H9 (cell line): ENCODE results near the gene CD164L2. TPM values are rescaled to one million over a fixed set of nuclear protein-coding genes. Genes with fewer than 3 reads are reported as not detected.

Source experiments
- DNase-seq: peaks from one replicate; pipeline ENCODE4 v3.0.0-alpha.2; 2017
- H2AFZ ChIP-seq: one replicate; pipeline ENCODE4 v1.6.1; 2013; ENCODE audit warnings: mild to moderate bottlenecking, low read length, control low read depth, moderate library complexity
- H2AK5ac ChIP-seq: 2 replicates; pipeline ENCODE4 v1.6.1; 2013; ENCODE audit warnings: low read length, control low read depth, mixed read lengths; ENCODE audit not compliant: insufficient read length
- H2BK120ac ChIP-seq: one replicate; pipeline ENCODE4 v1.6.1; 2013; ENCODE audit warnings: low read depth, mild to moderate bottlenecking, low read length, control low read depth, inconsistent platforms; ENCODE audit not compliant: poor library complexity, severe bottlenecking
- H2BK12ac ChIP-seq: 2 replicates; pipeline ENCODE4 v1.6.1; 2013; ENCODE audit warnings: low read length, control low read depth, mixed read lengths, low read depth; ENCODE audit not compliant: insufficient read length
- H2BK15ac ChIP-seq: 2 replicates; pipeline ENCODE4 v1.6.1; 2013; ENCODE audit warnings: low read depth, low read length, control low read depth
- H2BK20ac ChIP-seq: one replicate; pipeline ENCODE4 v1.6.1; 2013; ENCODE audit warnings: low read depth, mild to moderate bottlenecking, low read length, control low read depth, inconsistent platforms; ENCODE audit not compliant: poor library complexity, severe bottlenecking
- H2BK5ac ChIP-seq: 2 replicates; pipeline ENCODE4 v1.6.1; 2013; ENCODE audit warnings: low read length, control low read depth, mixed read lengths; ENCODE audit not compliant: insufficient read length
- H3K14ac ChIP-seq: 2 replicates; pipeline ENCODE4 v1.6.1; 2013; ENCODE audit warnings: low read length, control low read depth; ENCODE audit not compliant: insufficient read depth
- H3K18ac ChIP-seq: 2 replicates; pipeline ENCODE4 v1.6.1; 2013; ENCODE audit warnings: low read depth, mild to moderate bottlenecking, mixed read lengths, low read length, control low read depth; ENCODE audit not compliant: insufficient read length
- H3K23ac ChIP-seq: 2 replicates; pipeline ENCODE4 v1.6.1; 2013; ENCODE audit warnings: low read length, control low read depth, mixed read lengths, low read depth; ENCODE audit not compliant: insufficient read length
- H3K23me2 ChIP-seq: 2 replicates; pipeline ENCODE4 v1.6.1; 2013; ENCODE audit warnings: low read depth, mild to moderate bottlenecking, mixed read lengths, low read length, control low read depth; ENCODE audit not compliant: insufficient read length, poor library complexity, severe bottlenecking
- H3K27ac ChIP-seq: 2 replicates; pipeline ENCODE4 v1.5.1; 2013; ENCODE audit warnings: low read length, control low read depth, mixed read lengths, low read depth; ENCODE audit not compliant: insufficient read length
- H3K27me3 ChIP-seq: 2 replicates; pipeline ENCODE4 v1.6.1; 2013; ENCODE audit warnings: low read length, control low read depth, inconsistent platforms; ENCODE audit not compliant: insufficient read depth
- H3K4ac ChIP-seq: 2 replicates; pipeline ENCODE4 v1.6.1; 2013; ENCODE audit warnings: low read depth, mild to moderate bottlenecking, control low read depth, inconsistent platforms, low read length, moderate library complexity
- H3K4me1 ChIP-seq: 2 replicates; pipeline ENCODE4 v1.6.1; 2013; ENCODE audit warnings: low read length, control low read depth, inconsistent platforms; ENCODE audit not compliant: insufficient read depth
- H3K4me2 ChIP-seq: 2 replicates; pipeline ENCODE4 v1.6.1; 2013; ENCODE audit warnings: low read length, control low read depth, mixed read lengths; ENCODE audit not compliant: insufficient read length, insufficient read depth
- H3K56ac ChIP-seq: 2 replicates; pipeline ENCODE4 v1.6.1; 2013; ENCODE audit warnings: low read depth, mild to moderate bottlenecking, mixed read lengths, low read length, control low read depth; ENCODE audit not compliant: insufficient read length
- H3K79me1 ChIP-seq: 2 replicates; pipeline ENCODE4 v1.6.1; 2013; ENCODE audit warnings: low read depth, mild to moderate bottlenecking, moderate library complexity, low read length, control low read depth, inconsistent platforms; ENCODE audit not compliant: insufficient read depth, poor library complexity, severe bottlenecking
- H3K79me2 ChIP-seq: 2 replicates; pipeline ENCODE4 v1.6.1; 2013; ENCODE audit warnings: low read length, control low read depth, inconsistent platforms; ENCODE audit not compliant: insufficient read depth
- H3K9ac ChIP-seq: 2 replicates; pipeline ENCODE4 v1.6.1; 2013; ENCODE audit warnings: low read length, control low read depth, mixed read lengths; ENCODE audit not compliant: insufficient read length; ENCODE audit errors: extremely low read depth
- H3K9me3 ChIP-seq: one replicate; pipeline ENCODE4 v1.6.1; 2013; ENCODE audit warnings: low read depth, low read length, inconsistent platforms; ENCODE audit not compliant: control insufficient read depth
- H3T11ph ChIP-seq: one replicate; pipeline ENCODE4 v1.6.1; 2013; ENCODE audit warnings: mild to moderate bottlenecking, low read length, control low read depth, inconsistent platforms
- H4K20me1 ChIP-seq: one replicate; pipeline ENCODE4 v1.6.1; 2013; ENCODE audit not compliant: control insufficient read depth, insufficient read length, insufficient read depth
- H4K5ac ChIP-seq: 2 replicates; pipeline ENCODE4 v1.6.1; 2013; ENCODE audit warnings: low read depth, mild to moderate bottlenecking, mixed read lengths, low read length, control low read depth; ENCODE audit not compliant: insufficient read length
- H4K8ac ChIP-seq: replicated peaks from 2 replicates; pipeline ENCODE4 v1.6.1; 2013; ENCODE audit warnings: low read length, control low read depth, mixed read lengths, low read depth; ENCODE audit not compliant: insufficient read length
- H4K91ac ChIP-seq: 2 replicates; pipeline ENCODE4 v1.6.1; 2013; ENCODE audit warnings: low read depth, mild to moderate bottlenecking, moderate library complexity, mixed read lengths, low read length, control low read depth; ENCODE audit not compliant: insufficient read length
- H3K27ac Mint-ChIP-seq, 3 experiments: 2 replicates in 2 of 3; 3 replicates in 1 of 3; pipeline ENCODE4 v1.8.0; 2020 to 2021; ENCODE audit warnings: mixed read lengths in 3 of 3, mild to moderate bottlenecking in 1 of 3, moderate library complexity in 1 of 3
- H3K27me3 Mint-ChIP-seq: 2 replicates; pipeline ENCODE4 v1.8.0; 2021; ENCODE audit warnings: low read depth, mild to moderate bottlenecking, moderate library complexity, mixed read lengths
- H3K36me3 Mint-ChIP-seq, 3 experiments: 2 replicates in 2 of 3; 3 replicates in 1 of 3; pipeline ENCODE4 v1.8.0; 2020 to 2021; ENCODE audit warnings: low read depth in 3 of 3, mixed read lengths in 3 of 3; ENCODE audit not compliant: insufficient read depth in 1 of 3
- H3K4me1 Mint-ChIP-seq, 2 experiments: 2 replicates each; pipeline ENCODE4 v1.8.0; 2020; ENCODE audit warnings: mixed read lengths in 2 of 2
- H3K4me3 Mint-ChIP-seq, 2 experiments: 2 replicates in 1 of 2; 3 replicates in 1 of 2; pipeline ENCODE4 v1.8.0; 2020 to 2021; ENCODE audit warnings: mild to moderate bottlenecking in 2 of 2, mixed read lengths in 2 of 2, moderate library complexity in 1 of 2
- H3K9me3 Mint-ChIP-seq, 2 experiments: 2 replicates in 1 of 2; 3 replicates in 1 of 2; pipeline ENCODE4 v1.8.0; 2020; ENCODE audit warnings: mild to moderate bottlenecking in 2 of 2, mixed read lengths in 2 of 2, moderate library complexity in 1 of 2
- CTCF ChIP-seq: fragments of 200-600 bp; sonication (generic); conservative IDR thresholded peaks from 3 replicates; pipeline ENCODE4 v1.8.0; 2021; ENCODE audit warnings: antibody characterized with exemption, mild to moderate bottlenecking
- WGBS: extraction: QIAGEN DNeasy Blood & Tissue Kit; methylation state at CpG from one replicate; pipeline ENCODE4 v1.1.7; 2013; ENCODE audit warnings: missing lambda C conversion rate, low lambda C conversion rate, mixed read lengths; ENCODE audit not compliant: insufficient read length; ENCODE audit errors: extremely low coverage; 5-methylcytosine and 5-hydroxymethylcytosine counted together
- total RNA-seq: library from RNA; stranded (reverse); gene quantifications from 2 replicates; pipeline ENCODE4 v1.2.1, GENCODE V29; 2021

CD164L2 gene
- total RNA-seq, 1 experiment from 2014 or later = 1.2 TPM

DNA sequence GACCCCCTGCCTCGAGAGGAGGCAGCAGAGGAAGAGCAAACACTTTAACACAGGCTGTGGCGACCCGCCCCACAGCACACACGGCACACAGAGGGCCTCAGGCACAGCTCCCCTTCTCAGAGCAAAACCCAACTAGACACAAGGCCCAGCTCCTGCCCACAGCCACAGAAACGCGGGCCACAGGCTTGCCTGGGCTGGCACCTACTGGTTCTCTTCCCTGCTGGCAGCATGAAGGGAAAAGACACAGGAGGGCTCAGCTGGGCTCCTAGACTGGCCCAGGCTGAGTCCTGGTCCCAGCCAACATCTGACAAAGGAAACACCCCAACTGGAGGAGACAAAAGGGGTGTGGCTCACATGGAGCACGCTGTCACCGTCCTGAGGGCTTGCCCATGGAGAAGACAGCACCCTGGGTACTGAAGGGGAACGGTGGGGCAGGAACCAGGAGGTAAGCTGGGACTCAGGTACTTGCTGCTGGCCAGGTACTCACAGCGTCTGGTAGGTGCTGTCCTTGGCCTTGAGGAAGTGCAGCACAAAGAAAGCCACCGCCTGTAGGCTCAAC lies 3.5 kb downstream of the CD164L2 start:
- H4K20me1 ChIP-seq = no peaks in the 10 kb centered on the region
- no peaks in the 10 kb centered on the region for H3K79me2 ChIP-seq
- H3K23me2 ChIP-seq = peaks cover 6% of the 10 kb centered on the region
- H2BK5ac ChIP-seq = no peak overlapping the region
- H3K27me3 Mint-ChIP-seq = peaks cover 25% of the 10 kb centered on the region
- no peak overlapping the region for H3K56ac ChIP-seq
- TF ChIP-seq CTCF = no peak
- H2BK12ac ChIP-seq = no peak overlapping the region
- H3K9me3 ChIP-seq = no peaks in the 10 kb centered on the region
- no peaks in the 10 kb centered on the region for H3K9me3 Mint-ChIP-seq
- H3K9ac ChIP-seq = no peak overlapping the region
- no peaks in the 10 kb centered on the region; a peak in 1 of 7 replicates for H3K36me3 Mint-ChIP-seq
- H2AK5ac ChIP-seq = no peak overlapping the region
- no peak overlapping the region for H3T11ph ChIP-seq
- no peak for DNase-seq
- H3K18ac ChIP-seq = no peak overlapping the region
- H4K5ac ChIP-seq = no peak overlapping the region
- no peak overlapping the region for H2BK20ac ChIP-seq
- H3K27me3 ChIP-seq = no peaks in the 10 kb centered on the region
- H2BK120ac ChIP-seq = no peak overlapping the region
- H3K4ac ChIP-seq = no peak overlapping the region
- no peak overlapping the region for H3K23ac ChIP-seq
- peaks cover 8 to 17% of the 10 kb centered on the region in 2 experiments for H3K4me1 Mint-ChIP-seq
- H4K91ac ChIP-seq = no peak overlapping the region
- no peak overlapping the region for H2BK15ac ChIP-seq
- no peak overlapping the region for H3K4me2 ChIP-seq
- H3K79me1 ChIP-seq = no peaks in the 10 kb centered on the region
- no peak overlapping the region for H4K8ac ChIP-seq
- H2AFZ ChIP-seq = no peak overlapping the region
- no CpG with 5 or more reads among the region's 11 CpGs for WGBS
- H3K27ac ChIP-seq = no peak overlapping the region
- no peak overlapping the region; a peak in 1 of 7 replicates for H3K27ac Mint-ChIP-seq
- no peaks in the 10 kb centered on the region; the same call in 1 of the 2 replicates for H3K4me1 ChIP-seq
- no peak overlapping the region for H3K4me3 Mint-ChIP-seq
- no peak overlapping the region; the same call in 1 of the 2 replicates for H3K14ac ChIP-seq
